ENCODE results near the gene PDE4D. TPM values are rescaled to one million over a fixed set of nuclear protein-coding genes. Genes with fewer than 3 reads are reported as not detected.

The PDE4D gene
- total RNA-seq, 1 donor = 12.7 TPM

DNA sequence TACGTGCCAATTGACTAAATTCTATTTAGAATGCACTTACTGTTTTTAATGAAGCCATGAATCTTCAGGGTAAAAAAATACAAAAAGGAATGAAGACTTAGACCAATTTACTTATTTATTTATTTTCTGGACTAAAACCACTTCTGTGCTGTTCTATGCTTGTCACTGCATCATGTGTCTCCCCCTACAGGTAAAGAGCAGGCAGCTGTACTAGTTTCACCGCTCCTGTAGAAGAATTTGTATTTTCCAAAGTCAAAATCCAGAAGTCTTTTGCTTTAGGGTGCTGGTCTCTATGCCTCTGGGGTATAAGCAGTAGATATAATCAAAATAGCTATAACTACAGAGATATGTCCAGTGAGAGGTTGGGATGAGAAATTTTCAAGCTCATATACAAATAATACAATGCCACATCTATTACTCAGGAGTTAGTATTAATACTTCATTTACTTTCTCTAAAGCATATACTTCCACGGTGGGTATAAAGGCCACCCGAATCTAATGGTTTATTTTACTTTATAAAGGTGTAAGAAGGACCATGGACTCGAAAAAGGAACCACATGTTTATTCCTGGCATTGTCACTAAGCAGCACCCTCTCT lies 719.2 kb downstream of the PDE4D start:
- H3K4me3 ChIP-seq (ENCODE audit: low read depth, low read length) = no peak overlapping the region
- TF ChIP-seq, protein P1, sequence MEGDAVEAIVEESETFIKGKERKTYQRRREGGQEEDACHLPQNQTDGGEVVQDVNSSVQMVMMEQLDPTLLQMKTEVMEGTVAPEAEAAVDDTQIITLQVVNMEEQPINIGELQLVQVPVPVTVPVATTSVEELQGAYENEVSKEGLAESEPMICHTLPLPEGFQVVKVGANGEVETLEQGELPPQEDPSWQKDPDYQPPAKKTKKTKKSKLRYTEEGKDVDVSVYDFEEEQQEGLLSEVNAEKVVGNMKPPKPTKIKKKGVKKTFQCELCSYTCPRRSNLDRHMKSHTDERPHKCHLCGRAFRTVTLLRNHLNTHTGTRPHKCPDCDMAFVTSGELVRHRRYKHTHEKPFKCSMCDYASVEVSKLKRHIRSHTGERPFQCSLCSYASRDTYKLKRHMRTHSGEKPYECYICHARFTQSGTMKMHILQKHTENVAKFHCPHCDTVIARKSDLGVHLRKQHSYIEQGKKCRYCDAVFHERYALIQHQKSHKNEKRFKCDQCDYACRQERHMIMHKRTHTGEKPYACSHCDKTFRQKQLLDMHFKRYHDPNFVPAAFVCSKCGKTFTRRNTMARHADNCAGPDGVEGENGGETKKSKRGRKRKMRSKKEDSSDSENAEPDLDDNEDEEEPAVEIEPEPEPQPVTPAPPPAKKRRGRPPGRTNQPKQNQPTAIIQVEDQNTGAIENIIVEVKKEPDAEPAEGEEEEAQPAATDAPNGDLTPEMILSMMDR (IDR thresholded peaks at IDR 0.05; ENCODE audit: insufficient read depth, low read length) = peak; percentile 92
- DNase-seq (ENCODE audit: low read depth) = peak; percentile 86

DNA sequence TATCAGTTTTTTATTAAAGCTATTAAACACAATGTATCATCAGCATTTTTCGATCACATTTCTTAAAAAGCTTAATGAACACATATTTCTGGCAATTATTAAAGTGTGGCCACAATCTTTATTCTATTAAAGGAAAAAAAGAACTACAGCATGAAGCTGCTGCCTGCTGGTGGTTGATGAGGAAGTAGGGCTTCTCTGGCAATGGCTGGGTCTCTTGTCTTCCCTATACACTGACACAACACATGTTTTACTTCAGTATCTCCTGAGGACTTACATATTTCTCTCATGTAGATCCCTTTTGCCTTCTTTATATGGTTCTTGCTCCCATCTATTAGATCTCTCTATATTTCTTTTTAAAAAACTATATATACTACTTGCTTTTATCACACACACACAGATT lies 719.9 kb downstream of the PDE4D start:
- H3K4me3 ChIP-seq (ENCODE audit: low read depth, low read length) = no peak overlapping the region
- TF ChIP-seq, protein P1 (IDR thresholded peaks at IDR 0.05; ENCODE audit: insufficient read depth, low read length) = peak; percentile 11
- DNase-seq (ENCODE audit: low read depth) = no peak

DNA sequence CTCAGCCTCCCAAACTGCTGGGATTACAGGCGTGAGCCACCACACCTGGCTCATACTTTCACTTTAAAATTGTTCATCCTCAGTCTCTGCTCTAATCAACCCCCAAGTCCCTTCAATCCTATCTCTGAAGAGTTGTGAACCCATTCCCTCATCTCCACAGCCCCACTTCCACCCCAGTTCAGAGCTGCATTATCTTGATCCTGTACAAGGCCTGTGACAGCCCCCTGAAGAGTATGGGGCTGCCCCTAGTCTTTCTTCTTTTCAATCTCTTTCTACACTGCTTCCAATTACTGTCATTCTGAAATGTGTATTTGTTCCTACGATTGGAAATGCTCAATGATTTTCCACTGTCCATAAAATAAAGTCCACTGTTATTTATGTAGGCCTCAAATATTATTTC lies 722.4 kb downstream of the PDE4D start:
- TF ChIP-seq, protein P1 (IDR thresholded peaks at IDR 0.05; ENCODE audit: insufficient read depth, low read length) = no peak
- H3K4me3 ChIP-seq (ENCODE audit: low read depth, low read length) = no peak overlapping the region

DNA sequence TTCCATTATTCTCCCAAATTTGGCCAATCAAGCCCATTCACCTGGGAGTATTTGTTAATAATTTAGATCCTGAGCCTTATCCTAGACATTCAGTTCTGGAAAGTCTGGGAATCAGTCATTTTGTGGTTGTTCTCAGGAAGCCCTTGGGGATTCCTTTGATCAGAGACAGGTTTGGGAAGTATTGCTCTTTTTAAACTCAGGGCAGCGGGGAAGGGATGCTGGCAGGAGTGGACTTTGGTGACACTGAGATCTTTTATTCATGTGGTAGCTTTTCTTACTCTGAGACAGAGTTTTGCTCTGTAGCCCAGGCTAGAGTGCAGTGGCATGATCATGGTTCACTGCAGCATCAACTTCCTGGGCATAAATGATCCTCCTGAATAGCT lies 723.8 kb downstream of the PDE4D start:
- H3K4me3 ChIP-seq (ENCODE audit: low read depth, low read length) = no peak overlapping the region
- DNase-seq (ENCODE audit: low read depth) = no peak
- TF ChIP-seq, protein P1 (IDR thresholded peaks at IDR 0.05; ENCODE audit: insufficient read depth, low read length) = no peak

More for the DNA sequence above, 722.4 kb downstream of the PDE4D start:
- DNase-seq (ENCODE audit: low read depth) = no peak

DNA sequence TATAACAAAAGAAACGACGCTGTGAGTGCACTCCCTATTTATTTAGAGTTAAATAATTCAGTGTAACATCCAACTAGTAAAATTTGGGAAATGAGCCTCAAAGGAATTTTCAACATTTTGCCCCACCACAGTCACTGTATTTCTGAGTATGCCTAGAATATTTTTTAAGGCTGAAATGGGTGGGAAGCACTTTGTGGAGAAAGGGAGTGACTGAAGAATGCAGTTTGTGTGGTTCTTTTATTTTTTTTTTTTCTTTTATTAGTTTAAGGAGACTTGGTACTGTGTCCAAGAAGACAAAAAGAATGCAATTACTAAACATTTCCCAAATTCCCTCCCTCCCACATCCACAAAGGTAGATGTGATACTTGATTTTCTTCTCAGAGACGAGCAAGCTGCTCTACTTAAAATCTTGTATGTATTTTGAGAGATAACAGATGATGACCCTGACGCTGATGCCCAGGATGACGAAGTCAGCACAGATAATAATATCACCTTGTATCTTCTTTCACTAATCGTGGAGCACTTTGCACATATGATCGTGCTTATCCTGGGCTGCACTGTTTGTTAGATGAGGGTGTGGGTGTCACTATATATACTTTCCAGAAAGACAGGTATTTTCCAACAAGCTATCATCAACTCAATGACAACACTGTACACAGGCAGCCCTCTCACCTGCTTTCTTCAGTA lies 724.3 kb downstream of the PDE4D start:
- DNase-seq (ENCODE audit: low read depth) = no peak

DNA sequence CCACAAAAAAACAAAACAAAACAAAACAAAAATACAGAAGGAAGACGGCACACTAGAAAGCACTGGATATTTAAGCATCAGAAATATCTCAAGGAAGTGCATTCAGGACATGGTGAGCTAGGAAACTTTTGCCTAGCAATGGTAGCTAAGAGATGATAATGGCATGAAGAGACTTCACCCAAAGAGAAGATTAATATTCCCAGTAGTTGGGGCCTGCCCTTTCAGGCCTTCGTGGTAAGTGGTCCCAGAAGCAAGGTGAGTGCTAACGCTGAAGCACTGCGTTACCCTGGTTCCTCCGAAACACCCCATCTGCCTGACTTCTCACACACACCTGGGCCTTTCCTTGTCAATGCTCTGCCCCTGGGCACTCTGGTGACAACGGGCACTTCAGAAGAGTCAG lies 725.5 kb downstream of the PDE4D start:
- TF ChIP-seq, protein P1 (IDR thresholded peaks at IDR 0.05; ENCODE audit: insufficient read depth, low read length) = no peak
- no peak overlapping the region for H3K4me3 ChIP-seq (ENCODE audit: low read depth, low read length)
- DNase-seq (ENCODE audit: low read depth) = no peak

More for the DNA sequence above, 724.3 kb downstream of the PDE4D start:
- TF ChIP-seq, protein P1 (IDR thresholded peaks at IDR 0.05; ENCODE audit: insufficient read depth, low read length) = no peak
- H3K4me3 ChIP-seq (ENCODE audit: low read depth, low read length) = no peak overlapping the region

Measured in fibroblast of the aortic adventitia (primary cell).